ENCODE measurements around the gene PAFAH2.

DNA sequence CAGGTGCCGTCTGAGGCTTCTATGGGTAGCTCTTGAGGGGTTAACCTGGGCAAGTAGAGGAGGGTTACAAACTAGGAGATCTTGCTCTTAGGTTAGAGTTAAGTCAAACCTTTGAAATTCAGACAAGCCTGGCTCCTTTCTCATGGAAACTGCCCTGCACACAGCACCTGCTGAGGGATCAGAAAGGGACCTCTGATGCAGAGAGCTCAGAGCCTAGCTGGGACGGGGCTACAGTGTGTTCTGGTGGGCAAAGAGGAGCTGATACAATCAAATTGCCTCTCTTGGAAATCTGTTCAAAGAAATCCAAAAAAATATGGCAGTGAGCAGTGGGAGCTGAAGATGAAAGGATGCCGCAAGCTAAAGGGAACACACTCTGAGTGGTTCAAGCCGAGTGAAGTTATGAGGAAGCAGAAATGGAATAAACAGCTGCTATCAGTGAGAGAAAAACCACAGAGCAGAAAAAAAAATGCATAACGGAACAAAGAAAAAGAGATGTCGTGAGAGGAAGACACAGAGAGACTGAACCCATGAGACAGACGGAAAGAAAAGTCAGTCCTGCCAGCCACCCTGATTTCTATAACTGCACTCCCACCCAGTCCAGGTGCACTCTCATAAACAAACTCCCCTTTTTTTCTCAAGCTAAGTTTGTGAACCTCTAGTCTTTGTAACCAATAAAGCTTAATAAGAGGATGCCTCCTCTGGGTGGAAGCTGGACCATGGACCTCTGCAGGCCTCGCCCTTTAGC lies 26.6 kb downstream of the PAFAH2 start:
- TF ChIP-seq, protein P1, sequence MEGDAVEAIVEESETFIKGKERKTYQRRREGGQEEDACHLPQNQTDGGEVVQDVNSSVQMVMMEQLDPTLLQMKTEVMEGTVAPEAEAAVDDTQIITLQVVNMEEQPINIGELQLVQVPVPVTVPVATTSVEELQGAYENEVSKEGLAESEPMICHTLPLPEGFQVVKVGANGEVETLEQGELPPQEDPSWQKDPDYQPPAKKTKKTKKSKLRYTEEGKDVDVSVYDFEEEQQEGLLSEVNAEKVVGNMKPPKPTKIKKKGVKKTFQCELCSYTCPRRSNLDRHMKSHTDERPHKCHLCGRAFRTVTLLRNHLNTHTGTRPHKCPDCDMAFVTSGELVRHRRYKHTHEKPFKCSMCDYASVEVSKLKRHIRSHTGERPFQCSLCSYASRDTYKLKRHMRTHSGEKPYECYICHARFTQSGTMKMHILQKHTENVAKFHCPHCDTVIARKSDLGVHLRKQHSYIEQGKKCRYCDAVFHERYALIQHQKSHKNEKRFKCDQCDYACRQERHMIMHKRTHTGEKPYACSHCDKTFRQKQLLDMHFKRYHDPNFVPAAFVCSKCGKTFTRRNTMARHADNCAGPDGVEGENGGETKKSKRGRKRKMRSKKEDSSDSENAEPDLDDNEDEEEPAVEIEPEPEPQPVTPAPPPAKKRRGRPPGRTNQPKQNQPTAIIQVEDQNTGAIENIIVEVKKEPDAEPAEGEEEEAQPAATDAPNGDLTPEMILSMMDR (IDR thresholded peaks at IDR 0.05 in 2 of 3, conservative IDR thresholded peaks at IDR 0.05 in 1 of 3; ENCODE audit: borderline replicate concordance in 1 of 3, insufficient read depth in 1 of 3, low read depth in 2 of 3, low read length in 2 of 3) = no peak
- TF ChIP-seq, protein P2, sequence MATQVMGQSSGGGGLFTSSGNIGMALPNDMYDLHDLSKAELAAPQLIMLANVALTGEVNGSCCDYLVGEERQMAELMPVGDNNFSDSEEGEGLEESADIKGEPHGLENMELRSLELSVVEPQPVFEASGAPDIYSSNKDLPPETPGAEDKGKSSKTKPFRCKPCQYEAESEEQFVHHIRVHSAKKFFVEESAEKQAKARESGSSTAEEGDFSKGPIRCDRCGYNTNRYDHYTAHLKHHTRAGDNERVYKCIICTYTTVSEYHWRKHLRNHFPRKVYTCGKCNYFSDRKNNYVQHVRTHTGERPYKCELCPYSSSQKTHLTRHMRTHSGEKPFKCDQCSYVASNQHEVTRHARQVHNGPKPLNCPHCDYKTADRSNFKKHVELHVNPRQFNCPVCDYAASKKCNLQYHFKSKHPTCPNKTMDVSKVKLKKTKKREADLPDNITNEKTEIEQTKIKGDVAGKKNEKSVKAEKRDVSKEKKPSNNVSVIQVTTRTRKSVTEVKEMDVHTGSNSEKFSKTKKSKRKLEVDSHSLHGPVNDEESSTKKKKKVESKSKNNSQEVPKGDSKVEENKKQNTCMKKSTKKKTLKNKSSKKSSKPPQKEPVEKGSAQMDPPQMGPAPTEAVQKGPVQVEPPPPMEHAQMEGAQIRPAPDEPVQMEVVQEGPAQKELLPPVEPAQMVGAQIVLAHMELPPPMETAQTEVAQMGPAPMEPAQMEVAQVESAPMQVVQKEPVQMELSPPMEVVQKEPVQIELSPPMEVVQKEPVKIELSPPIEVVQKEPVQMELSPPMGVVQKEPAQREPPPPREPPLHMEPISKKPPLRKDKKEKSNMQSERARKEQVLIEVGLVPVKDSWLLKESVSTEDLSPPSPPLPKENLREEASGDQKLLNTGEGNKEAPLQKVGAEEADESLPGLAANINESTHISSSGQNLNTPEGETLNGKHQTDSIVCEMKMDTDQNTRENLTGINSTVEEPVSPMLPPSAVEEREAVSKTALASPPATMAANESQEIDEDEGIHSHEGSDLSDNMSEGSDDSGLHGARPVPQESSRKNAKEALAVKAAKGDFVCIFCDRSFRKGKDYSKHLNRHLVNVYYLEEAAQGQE (IDR thresholded peaks at IDR 0.05; ENCODE audit: low read depth) = no peak
